Measurements from ENCODE around the gene CLEC17A. TPM values are rescaled to one million over a fixed set of nuclear protein-coding genes. Genes with fewer than 3 reads are reported as not detected.

CLEC17A gene
- total RNA-seq, 1 donor from 2014 or later: not detected

- H3K27me3 ChIP-seq (ENCODE audit: low read depth): no peaks in the 10 kb centered on the region
- no peak overlapping the region for H3K27ac ChIP-seq
- no peaks in the 10 kb centered on the region for H3K9me3 ChIP-seq
- no peak overlapping the region for H3K4me3 ChIP-seq
- no peak for DNase-seq
- H3K4me1 ChIP-seq: peaks cover 18% of the 10 kb centered on the region
- TF ChIP-seq CTCF (IDR thresholded peaks at IDR 0.05): no peak
- intact Hi-C loops (cut with DNase I): no loop called here
- peak; percentile 53 to 54 for ATAC-seq
- H3K36me3 ChIP-seq: peaks cover 6% of the 10 kb centered on the region
Measured at GRCh38 chr19:14542711-14543328, 40.1 kb upstream of the CLEC17A start.

DNA sequence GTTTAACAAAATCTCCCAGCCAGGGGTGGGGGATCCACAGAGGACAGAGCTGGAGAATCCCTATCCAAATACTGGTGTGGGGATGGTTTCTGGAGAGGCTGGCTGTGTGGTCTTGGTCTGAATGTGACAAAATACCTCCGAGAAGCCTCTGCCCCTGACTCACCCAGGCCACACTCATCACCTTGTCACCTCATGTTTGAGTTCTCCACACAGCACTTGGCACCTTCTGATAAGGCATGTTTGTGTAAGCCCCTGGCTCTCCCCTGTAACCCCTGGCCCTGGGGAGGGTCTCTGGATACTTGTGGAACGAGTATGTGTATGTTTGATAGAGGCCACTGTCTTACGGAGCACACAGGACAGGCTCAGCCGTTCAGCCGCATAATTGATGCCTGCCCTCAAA lies 38.8 kb upstream of the CLEC17A start:
- H3K27ac ChIP-seq: no peak overlapping the region
- H3K4me1 ChIP-seq: peaks cover 14% of the 10 kb centered on the region
- no peak overlapping the region for H3K4me3 ChIP-seq
- intact Hi-C loops (cut with DNase I): no loop called here
- no peaks in the 10 kb centered on the region for H3K27me3 ChIP-seq (ENCODE audit: low read depth)
- H3K36me3 ChIP-seq: peaks cover 14% of the 10 kb centered on the region
- no peaks in the 10 kb centered on the region for H3K9me3 ChIP-seq
- DNase-seq (no peak), ATAC-seq (no peak)
- no peak for TF ChIP-seq CTCF (IDR thresholded peaks at IDR 0.05)

GRCh38 chr19:14544977-14545715 lies 37.7 kb upstream of the CLEC17A start:
- Histone ChIP-seq H3K4me1 (peaks cover 14% of the 10 kb centered on the region), H3K36me3 (peaks cover 17% of the 10 kb centered on the region), H3K9me3 (no peaks in the 10 kb centered on the region), H3K4me3 (no peak overlapping the region), H3K27ac (no peak overlapping the region), H3K27me3 (ENCODE audit: low read depth) (no peaks in the 10 kb centered on the region)
- DNase-seq: no peak
- intact Hi-C loops (cut with DNase I): no loop called here
- TF ChIP-seq CTCF (IDR thresholded peaks at IDR 0.05): no peak
- peak; percentile 49 to 57 for ATAC-seq

DNA sequence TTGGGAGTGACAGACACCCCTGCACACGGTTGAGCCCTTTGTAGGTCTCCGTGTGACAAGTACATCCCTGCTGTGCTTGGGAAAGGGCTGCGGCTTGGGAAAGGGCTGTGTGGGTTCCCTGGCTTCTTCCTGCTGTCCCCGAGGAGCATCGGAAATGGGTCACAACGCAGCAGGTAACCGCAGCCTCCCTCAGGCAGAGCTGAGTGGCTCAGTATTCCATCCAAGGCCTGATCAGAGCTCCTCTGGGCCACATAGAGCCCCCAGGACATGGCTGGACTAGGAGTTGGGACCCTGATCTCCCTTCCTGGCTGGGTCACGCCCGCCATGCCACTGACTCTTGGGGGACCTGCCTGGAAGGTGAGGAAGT lies 37.2 kb upstream of the CLEC17A start:
- H3K4me1 ChIP-seq: peaks cover 18% of the 10 kb centered on the region
- DNase-seq (no peak), ATAC-seq (no peak)
- no peak overlapping the region for H3K4me3 ChIP-seq
- H3K36me3 ChIP-seq: peaks cover 17% of the 10 kb centered on the region
- no peaks in the 10 kb centered on the region for H3K27me3 ChIP-seq (ENCODE audit: low read depth)
- no peak for TF ChIP-seq CTCF (IDR thresholded peaks at IDR 0.05)
- no peaks in the 10 kb centered on the region for H3K9me3 ChIP-seq
- intact Hi-C loops (cut with DNase I): no loop called here
- no peak overlapping the region for H3K27ac ChIP-seq

DNA sequence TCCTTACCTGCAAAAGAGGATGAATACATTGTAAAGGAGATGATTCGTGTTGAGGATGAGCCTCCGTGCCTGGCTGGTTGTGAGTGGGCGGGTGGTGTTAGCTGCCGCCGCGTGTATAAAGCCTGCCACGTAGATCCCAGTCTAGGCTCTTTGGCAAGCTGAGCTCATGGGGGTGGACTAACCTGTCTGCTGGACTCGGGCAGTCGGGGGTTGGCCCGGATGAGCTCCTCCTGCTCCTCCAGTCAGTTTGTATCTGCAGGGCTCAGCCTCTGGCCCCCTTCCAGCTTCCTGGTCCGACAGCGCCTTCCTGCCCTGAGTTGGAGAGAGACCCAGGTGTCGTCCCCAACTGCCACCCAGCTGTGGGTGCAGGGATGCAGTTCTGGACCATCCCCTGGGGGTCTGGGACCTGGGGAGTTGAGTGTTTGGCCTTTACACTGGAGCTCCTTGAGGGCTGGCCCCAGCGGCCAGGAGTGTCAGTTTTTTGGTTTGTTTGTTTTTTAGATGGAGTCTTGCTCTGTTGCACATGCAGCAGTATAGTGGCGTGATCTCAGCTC lies 32.6 kb upstream of the CLEC17A start:
- no peaks in the 10 kb centered on the region for H3K27me3 ChIP-seq (ENCODE audit: low read depth)
- intact Hi-C loops (cut with DNase I): no loop called here

More for the DNA sequence above, 32.6 kb upstream of the CLEC17A start:
- H3K36me3 ChIP-seq: peaks cover 17% of the 10 kb centered on the region
- no peak for ATAC-seq
- H3K9me3 ChIP-seq: no peaks in the 10 kb centered on the region
- no peak overlapping the region for H3K4me3 ChIP-seq
- no peak for DNase-seq
- no peak overlapping the region for H3K27ac ChIP-seq
- peaks cover 11% of the 10 kb centered on the region for H3K4me1 ChIP-seq
- no peak for TF ChIP-seq CTCF (IDR thresholded peaks at IDR 0.05)

Measured in lower lobe of right lung (tissue), 2 donors.